ENCODE data around the gene RTN3.
"Not testable (repeated sequence)": the region's sequence is repeated elsewhere in the genome, so short reads cannot be mapped to it uniquely, and the experiment has no call there.

RTN3 gene

DNA sequence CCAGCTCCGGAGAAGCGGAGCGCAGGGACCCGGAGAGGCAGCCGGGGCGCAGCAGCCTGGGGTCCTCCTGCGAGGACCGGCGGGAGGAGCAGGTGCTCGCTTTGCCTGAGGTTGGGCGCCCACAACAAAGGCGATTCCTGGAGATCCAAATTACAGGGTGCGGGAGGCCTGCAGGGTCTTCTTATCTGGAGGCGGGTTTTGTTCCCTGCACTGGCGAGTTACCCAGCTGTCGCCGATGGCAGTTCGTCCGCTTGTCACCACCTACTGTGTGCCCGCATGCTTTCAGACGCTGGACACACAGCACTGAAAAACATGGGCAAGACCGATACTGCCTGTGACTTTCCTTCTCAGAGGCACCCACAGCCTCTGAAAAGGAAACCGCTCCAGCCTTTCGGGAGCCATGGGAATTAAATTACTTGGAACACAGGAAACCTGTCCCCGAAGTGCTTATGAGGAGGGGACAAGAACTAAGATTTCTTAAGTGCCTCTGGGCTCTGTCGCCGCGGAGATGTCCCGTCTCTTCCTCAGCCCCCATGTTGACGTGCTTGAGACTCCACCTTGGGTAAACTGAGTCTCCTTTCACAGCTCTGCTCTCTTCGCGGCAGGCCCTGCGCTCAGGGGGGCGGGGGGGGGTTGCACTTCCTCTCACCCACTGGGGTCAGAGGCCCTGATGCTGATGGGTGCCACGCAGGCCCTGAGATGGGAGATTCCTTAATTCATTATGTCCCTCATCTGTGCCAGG lies 88.6 kb downstream of the RTN3 start:
- no peak for DNase-seq

DNA sequence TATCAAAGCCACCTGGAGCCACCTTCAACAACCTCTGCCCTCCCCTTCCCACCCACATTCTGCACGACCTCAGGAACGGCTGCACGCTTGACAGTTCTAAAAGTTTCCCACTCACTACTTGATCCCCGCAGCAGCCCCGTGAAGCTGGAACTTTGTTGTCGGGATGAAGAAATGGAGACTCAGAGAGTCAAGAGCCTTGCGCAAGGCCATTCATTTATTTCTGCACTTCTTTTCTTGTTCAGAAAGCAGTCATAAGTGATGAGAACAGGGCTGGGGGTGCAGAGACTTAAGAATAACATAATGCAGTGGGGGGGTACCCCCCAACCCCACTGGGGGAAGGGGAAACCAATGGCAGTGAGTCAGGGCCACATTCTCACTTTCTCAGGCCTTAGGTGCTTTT lies 89.5 kb downstream of the RTN3 start:
- DNase-seq: no peak

DNA sequence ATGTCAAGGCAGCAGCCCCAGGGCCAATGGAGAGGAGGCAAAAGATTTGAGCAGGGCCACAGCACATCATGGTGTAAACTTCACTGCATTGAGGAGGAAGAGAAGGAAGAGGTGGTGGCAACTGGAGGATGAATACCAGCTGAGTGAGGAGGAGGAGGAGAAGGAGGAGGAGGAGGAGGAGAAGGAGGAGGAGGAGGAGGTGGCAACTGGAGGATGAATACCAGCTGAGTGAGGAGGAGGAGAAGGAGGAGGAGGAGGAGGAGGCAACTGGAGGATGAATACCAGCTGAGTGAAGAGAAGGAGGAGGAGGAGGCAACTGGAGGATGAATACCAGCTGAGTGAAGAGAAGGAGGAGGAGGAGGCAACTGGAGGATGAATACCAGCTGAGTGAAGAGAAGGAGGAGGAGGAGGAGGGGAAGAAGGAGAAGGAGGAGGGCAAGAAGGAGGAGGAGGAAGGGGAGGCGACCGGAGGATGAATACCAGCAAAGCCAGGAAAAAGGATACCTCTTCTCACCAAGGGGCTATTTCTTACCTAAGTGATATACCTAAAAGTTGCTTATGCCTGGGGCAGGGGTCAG lies 90.5 kb downstream of the RTN3 start:
- not testable (repeated sequence) for DNase-seq

DNA sequence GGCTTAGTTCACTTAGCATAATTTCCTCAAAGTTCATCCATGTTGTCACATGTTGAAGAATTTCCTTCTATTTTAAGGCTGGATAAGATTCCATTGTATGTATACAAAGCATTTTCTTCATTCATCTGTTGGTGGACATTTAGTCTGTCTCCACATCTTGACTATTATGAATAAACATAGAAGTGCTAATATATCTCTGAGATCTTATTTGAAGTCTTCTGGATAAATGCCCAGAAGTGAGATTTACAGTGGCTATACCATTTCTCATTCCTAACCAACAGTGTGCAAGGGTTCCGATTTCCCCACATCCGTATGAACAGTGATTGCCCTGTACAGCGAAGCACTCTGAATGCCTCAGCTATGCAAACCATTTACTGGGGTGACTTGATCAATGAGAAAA lies 93.9 kb downstream of the RTN3 start:
- DNase-seq: no peak

GRCh38 chr11:63779039-63779438 lies 97.7 kb downstream of the RTN3 start:
- DNase-seq: no peak

- no peak for DNase-seq
These were observed 101.4 kb downstream of the RTN3 start for GRCh38 chr11:63782749-63783148.

GRCh38 chr11:63783925-63784592 lies 102.8 kb downstream of the RTN3 start:
- DNase-seq: no peak

DNA sequence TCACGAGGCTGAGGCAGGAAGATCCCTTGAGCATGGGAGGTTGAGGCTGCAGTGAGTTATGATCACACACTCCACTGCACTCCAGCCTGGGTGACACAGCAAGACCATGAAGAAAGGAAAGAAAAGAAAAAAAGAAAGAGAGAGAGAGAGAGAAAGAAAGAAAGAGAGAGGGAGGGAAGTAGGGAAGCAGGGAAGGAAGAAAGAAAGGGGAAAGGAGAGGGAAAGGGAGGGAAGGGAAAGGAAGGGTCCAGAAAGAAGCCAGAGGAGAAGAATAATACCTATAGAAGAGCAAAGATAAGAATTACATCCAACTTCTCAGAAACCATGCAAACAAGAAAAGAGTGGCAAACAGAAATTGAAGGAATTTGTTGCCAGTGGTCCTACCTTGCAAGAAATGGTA lies 104.5 kb downstream of the RTN3 start:
- no peak for DNase-seq

GRCh38 chr11:63791495-63792167 lies 110.3 kb downstream of the RTN3 start:
- no peak for DNase-seq

GRCh38 chr11:63793161-63793560 lies 111.9 kb downstream of the RTN3 start:
- no peak for DNase-seq

- no peak for DNase-seq
These were observed 113.8 kb downstream of the RTN3 start for GRCh38 chr11:63795066-63795465.

DNA sequence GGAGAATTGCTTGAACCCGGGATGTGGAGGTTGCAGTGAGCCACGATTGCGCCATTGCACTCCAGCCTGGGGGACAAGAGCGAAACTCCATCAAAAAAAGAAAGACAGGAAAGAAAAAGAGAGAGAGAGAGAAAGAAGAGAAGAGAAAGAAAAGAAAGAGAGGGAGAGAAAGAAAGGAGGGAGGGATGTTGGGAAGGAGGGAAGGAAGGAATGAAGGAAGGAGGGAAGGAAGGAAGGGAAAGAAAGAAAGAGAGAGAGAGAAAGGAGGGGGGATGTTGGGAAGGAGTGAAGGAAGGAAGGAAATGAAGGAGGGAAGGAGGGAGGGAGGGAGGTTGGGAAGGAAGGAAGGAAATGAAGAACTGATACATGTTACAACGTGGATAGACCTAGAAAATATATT lies 119.6 kb downstream of the RTN3 start:
- DNase-seq: no peak

DNA sequence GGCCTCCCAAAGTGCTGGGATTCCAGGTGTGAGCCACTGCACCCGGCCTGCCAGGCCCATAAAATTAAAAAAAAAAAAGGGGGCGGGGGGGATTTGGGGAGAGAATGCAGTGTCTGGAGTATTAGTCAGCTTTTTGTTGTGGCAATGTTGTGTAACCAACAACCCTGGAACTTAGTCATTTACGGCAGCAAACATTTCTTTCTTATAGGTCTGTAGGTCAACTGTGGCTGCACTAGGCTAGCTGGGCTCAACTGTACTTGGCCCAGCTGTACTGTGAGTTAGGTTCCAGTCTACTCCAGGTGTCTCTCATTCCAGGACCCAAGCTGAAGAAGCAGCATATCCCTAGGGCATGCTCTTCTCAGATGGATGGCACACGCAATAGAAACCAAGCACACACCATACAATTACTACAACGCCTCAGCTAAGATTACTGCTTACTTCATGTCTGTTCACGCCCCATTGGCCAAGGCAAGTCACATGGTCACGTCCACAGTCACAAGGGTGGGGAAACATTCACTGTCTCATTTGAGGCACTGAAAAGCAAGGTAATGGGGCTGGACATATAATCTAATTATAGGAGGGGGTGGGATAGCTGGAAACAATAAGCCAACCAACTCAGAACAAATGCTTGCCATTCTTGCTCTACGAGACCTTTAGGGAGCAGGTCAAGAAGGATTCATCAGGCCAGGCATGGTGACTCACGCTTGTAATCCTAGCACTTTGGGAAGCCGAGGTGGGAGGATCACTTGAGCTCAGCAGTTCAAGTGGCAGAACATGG lies 121.5 kb downstream of the RTN3 start:
- DNase-seq: no peak

- DNase-seq: no peak
These were observed 123.0 kb downstream of the RTN3 start for GRCh38 chr11:63804259-63804658.

DNA sequence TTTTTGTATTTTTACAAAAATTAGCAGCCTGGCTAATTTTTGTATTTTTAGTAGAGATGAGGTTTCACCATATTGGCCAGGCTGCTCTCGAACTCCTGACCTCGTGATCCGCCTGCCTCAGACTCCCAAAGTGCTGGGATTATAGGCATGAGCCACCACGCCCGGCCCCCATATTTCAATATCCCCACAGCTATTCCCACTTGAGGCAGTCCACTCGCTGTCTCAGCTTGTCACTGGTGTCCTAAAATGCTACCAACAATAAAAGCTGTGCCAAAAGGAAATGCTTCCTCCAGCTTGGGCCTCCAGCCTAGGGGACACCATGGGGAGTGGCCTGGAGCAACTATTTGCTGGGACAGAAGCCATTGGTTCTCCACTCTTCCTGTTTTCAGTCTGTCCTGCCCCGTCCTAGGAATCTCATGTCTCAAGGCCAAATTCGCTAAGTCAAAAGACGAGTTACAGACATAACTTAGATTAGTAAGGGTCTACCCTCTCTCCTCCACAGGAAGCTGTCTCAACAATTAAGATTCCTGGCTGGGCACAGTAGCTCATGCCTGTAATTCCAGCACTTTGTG lies 124.6 kb downstream of the RTN3 start:
- DNase-seq: no peak

Measured in activated CD4-positive, alpha-beta T cell treated with anti-CD3 and anti-CD28 coated beads for 4 hours (primary cell).